K562 (cell line): ENCODE data around the gene TEP1. TPM values are rescaled to one million over a fixed set of nuclear protein-coding genes. Genes with fewer than 3 reads are reported as not detected.

ENCODE experiments used
- ARHGAP35 ChIP-seq: fragments of 450-650 bp; IDR thresholded peaks from 2 replicates; pipeline ENCODE4 v1.6.1; 2018; ENCODE audit not compliant: partially characterized antibody
- DMBX1 ChIP-seq: fragments of 250-450 bp; sonication (Bioruptor Pico); IDR thresholded peaks from 2 replicates; pipeline ENCODE4 v1.8.0; 2022; ENCODE audit warnings: inconsistent platforms, mild to moderate bottlenecking, moderate library complexity, borderline replicate concordance
- FOXM1 ChIP-seq, 2 experiments: fragments of 450-650 bp in 1 of 2; sonication (generic) in 1 of 2; formaldehyde crosslinking in 1 of 2; IDR thresholded peaks; 2 replicates each; pipeline versions ENCODE4 v1.6.1 to v1.9.0; 2017 to 2022; ENCODE audit warnings: low read depth in 2 of 2, mild to moderate bottlenecking in 2 of 2, missing genetic modification reagents in 1 of 2, moderate library complexity in 1 of 2
- KAT7 ChIP-seq: sonication (generic); formaldehyde crosslinking; IDR thresholded peaks from 2 replicates; pipeline ENCODE4 v1.8.0; 2022; ENCODE audit warnings: missing genetic modification reagents, mild to moderate bottlenecking, borderline replicate concordance
- KLF6 ChIP-seq: fragments of 250-450 bp; sonication (Bioruptor Pico); IDR thresholded peaks from 2 replicates; pipeline ENCODE4 v1.4.0; 2020; ENCODE audit warnings: mild to moderate bottlenecking, moderate library complexity, borderline replicate concordance
- MECOM ChIP-seq: fragments of 250-450 bp; sonication (Bioruptor Pico); IDR thresholded peaks from 2 replicates; pipeline ENCODE4 v1.8.0; 2022; ENCODE audit warnings: inconsistent platforms
- POLR2A ChIP-seq: fragments of 450-650 bp; conservative IDR thresholded peaks from 2 replicates; pipeline ENCODE4 v1.6.1; 2016
- POLR2B ChIP-seq: fragments of 450-650 bp; IDR thresholded peaks from 2 replicates; pipeline ENCODE4 v1.6.1; 2018; ENCODE audit warnings: low read depth; ENCODE audit not compliant: partially characterized antibody
- RERE ChIP-seq: sonication (generic); formaldehyde crosslinking; IDR thresholded peaks from 2 replicates; pipeline ENCODE4 v1.8.0; 2023; ENCODE audit warnings: missing genetic modification reagents, mild to moderate bottlenecking, borderline replicate concordance
- SLC30A9 ChIP-seq: fragments of 250-450 bp; sonication (Bioruptor Pico); IDR thresholded peaks from 2 replicates; pipeline ENCODE4 v1.8.0; 2022; ENCODE audit warnings: mild to moderate bottlenecking, moderate library complexity
- TEAD2 ChIP-seq: fragments of 450-650 bp; IDR thresholded peaks from 2 replicates; pipeline ENCODE4 v1.6.1; 2016; ENCODE audit warnings: missing genetic modification characterization, control low read depth, missing compliant biosample characterization
- ZNF583 ChIP-seq: fragments of 250-450 bp; sonication (Bioruptor Pico); IDR thresholded peaks from 2 replicates; pipeline ENCODE4 v1.4.0; 2020
- polyA plus RNA-seq, 8 experiments: library from polyadenylated mRNA; depleted of rRNA in 4 of 8; stranded (reverse) in 5 of 8; unstranded in 3 of 8; fragments of >200 nt; fragmentation: Nextera tagmentation in 2 of 8; fragmentation: Illumina TruSeq in 1 of 8; extraction: Ambion mirVana in 2 of 8; extraction: Trizol in 1 of 8; gene quantifications; 2 replicates each; pipeline versions ENCODE4 v1.2.1 to v1.2.3, GENCODE V29; 2011 to 2014; ENCODE audit warnings: inconsistent platforms in 1 of 8, missing spikeins in 1 of 8
- total RNA-seq, 7 experiments: library from RNA; depleted of rRNA in 6 of 7; stranded (reverse); fragments of >200 nt in 6 of 7; fragmentation: Illumina TruSeq in 2 of 7; extraction: Trizol in 2 of 7; gene quantifications; 2 replicates each; pipeline versions ENCODE4 v1.2.1 to v1.2.3, GENCODE V29; 2011 to 2021; ENCODE audit warnings: low replicate concordance in 1 of 7
- TF ChIP-seq, protein P1 (sequence below): conservative IDR thresholded peaks from 2 replicates; pipeline ENCODE4 v1.6.1; 2011; ENCODE audit warnings: low read depth, mild to moderate bottlenecking, low read length; ENCODE audit not compliant: control insufficient read depth

Gene TEP1
- total and polyA plus RNA-seq, 9 of the 15 experiments (the other 6 are each of a cell fraction or from before 2014, with no cell fraction given), result 1.0 to 12.2 (median 7.1) TPM

DNA sequence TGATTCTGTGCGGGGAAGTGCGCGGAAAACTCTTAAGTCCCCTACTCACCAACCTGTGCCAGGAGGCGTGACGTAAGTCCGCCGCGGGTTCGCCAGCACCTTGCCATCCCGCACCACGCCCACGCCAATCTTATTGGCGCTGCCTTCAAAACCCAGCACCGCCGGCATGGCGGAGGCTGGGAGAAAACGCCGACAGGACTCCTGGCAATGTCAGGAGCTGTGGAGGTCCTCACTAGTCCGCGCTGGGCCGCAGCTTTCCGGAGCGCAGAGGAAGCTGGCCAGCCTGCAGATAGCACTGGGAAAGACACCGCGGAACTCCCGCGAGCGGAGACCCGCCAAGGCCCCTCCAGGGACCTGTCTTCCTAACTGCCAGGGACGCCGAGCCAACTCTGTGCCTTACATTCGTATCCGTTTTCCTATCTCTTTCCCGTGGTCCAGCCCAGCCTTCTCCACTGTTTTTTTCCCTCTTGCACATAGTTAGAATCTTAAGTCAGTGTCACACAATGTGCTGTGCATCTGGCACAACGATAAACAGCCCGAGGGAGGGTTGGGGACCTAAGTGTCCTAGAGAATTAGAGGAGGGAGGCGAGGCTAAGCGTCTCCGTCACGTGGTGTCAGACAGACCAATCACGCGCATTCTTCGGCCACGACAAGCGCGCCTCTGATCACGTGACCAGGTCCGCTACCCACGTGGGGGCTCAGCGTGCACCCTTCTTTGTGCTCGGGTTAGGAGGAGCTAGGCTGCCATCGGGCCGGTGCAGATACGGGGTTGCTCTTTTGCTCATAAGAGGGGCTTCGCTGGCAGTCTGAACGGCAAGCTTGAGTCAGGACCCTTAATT lies 41.4 kb upstream of the TEP1 start, which contains the start of the genes APEX1 and OSGEP (continued):
- TF ChIP-seq ARHGAP35, result no peak
- no peak for TF ChIP-seq FOXM1 (IDR thresholded peaks at IDR 0.05; ENCODE audit: low read depth)
- 0 out of 2 replicates have a peak, but pooled peaks have one; percentile 57 for TF ChIP-seq FOXM1 (CRISPR knock-in tag; IDR thresholded peaks at IDR 0.05; ENCODE audit: low read depth)
- TF ChIP-seq, protein P1, sequence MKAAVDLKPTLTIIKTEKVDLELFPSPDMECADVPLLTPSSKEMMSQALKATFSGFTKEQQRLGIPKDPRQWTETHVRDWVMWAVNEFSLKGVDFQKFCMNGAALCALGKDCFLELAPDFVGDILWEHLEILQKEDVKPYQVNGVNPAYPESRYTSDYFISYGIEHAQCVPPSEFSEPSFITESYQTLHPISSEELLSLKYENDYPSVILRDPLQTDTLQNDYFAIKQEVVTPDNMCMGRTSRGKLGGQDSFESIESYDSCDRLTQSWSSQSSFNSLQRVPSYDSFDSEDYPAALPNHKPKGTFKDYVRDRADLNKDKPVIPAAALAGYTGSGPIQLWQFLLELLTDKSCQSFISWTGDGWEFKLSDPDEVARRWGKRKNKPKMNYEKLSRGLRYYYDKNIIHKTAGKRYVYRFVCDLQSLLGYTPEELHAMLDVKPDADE, result peak; percentile 44; the same call in 1 of the 2 replicates
- TF ChIP-seq ZNF583, result 0 out of 2 replicates have a peak, but pooled peaks have one; percentile 61
- TF ChIP-seq POLR2A, result peak; percentile 87
- peak; percentile 47; the same call in 1 of the 2 replicates for TF ChIP-seq KLF6
- TF ChIP-seq DMBX1, result peak; percentile 55; the same call in 1 of the 2 replicates
- TF ChIP-seq SLC30A9, result no peak
- peak; percentile 80 for TF ChIP-seq POLR2B
- TF ChIP-seq MECOM (CRISPR knock-in tag), result peak; percentile 13; the same call in 1 of the 2 replicates
- TF ChIP-seq TEAD2 (tag), result 0 out of 2 replicates have a peak, but pooled peaks have one; percentile 25
- no peak for TF ChIP-seq RERE
- TF ChIP-seq KAT7, result no peak
